HFFc6 (cell line): ENCODE measurements around the gene PEBP1. TPM values are rescaled to one million over a fixed set of nuclear protein-coding genes. Genes with fewer than 3 reads are reported as not detected.

Experiments
- DNase-seq: peaks from one replicate; pipeline ENCODE4 v3.0.0-alpha.2; 2018
- H3K27ac Mint-ChIP-seq: 2 replicates; pipeline ENCODE4 v1.8.0; 2020; ENCODE audit warnings: mild to moderate bottlenecking, mixed read lengths
- H3K27me3 Mint-ChIP-seq: 2 replicates; pipeline ENCODE4 v1.8.0; 2021; ENCODE audit warnings: mild to moderate bottlenecking, moderate library complexity, mixed read lengths; ENCODE audit not compliant: insufficient read depth
- H3K36me3 Mint-ChIP-seq: 2 replicates; pipeline ENCODE4 v1.8.0; 2021; ENCODE audit warnings: low read depth, mixed read lengths
- H3K4me1 Mint-ChIP-seq: 2 replicates; pipeline ENCODE4 v1.8.0; 2020; ENCODE audit warnings: low read depth, mixed read lengths
- H3K4me3 Mint-ChIP-seq: 2 replicates; pipeline ENCODE4 v1.8.0; 2020; ENCODE audit warnings: mild to moderate bottlenecking, moderate library complexity, mixed read lengths
- H3K9me3 Mint-ChIP-seq: 2 replicates; pipeline ENCODE4 v1.8.0; 2020; ENCODE audit warnings: mild to moderate bottlenecking, mixed read lengths
- CTCF ChIP-seq: fragments of 200-600 bp; sonication (generic); IDR thresholded peaks from 2 replicates; pipeline ENCODE4 v1.5.0; 2021; ENCODE audit warnings: antibody characterized with exemption, mild to moderate bottlenecking
- total RNA-seq, 6 experiments: library from RNA; stranded (reverse); fragmentation: NEBNext Ultra II Directional; extraction: Animal tissue kit (Norgen Biotek cat#: 25700); gene quantifications; 2 replicates in 1 of 6; 3 replicates in 5 of 6; pipeline ENCODE4 v1.2.3, GENCODE V29; 2021

Gene PEBP1
- total RNA-seq, 6 experiments from 2014 or later = 178 to 263 (median 196) TPM

GRCh38 chr12:118107011-118107410, 28.9 kb upstream of the PEBP1 start:
- DNase-seq = no peak
- no peaks in the 10 kb centered on the region for H3K36me3 Mint-ChIP-seq
- H3K4me1 Mint-ChIP-seq = peaks cover 17% of the 10 kb centered on the region
- H3K9me3 Mint-ChIP-seq = no peaks in the 10 kb centered on the region
- no peaks in the 10 kb centered on the region for H3K27me3 Mint-ChIP-seq
- no peak overlapping the region for H3K27ac Mint-ChIP-seq
- no peak for TF ChIP-seq CTCF
- no peak overlapping the region for H3K4me3 Mint-ChIP-seq

- Mint-ChIP-seq H3K4me3 (no peak overlapping the region), H3K9me3 (no peaks in the 10 kb centered on the region), H3K4me1 (peaks cover 10% of the 10 kb centered on the region), H3K27me3 (no peaks in the 10 kb centered on the region), H3K27ac (no peak overlapping the region), H3K36me3 (no peaks in the 10 kb centered on the region)
- no peak for TF ChIP-seq CTCF
- DNase-seq = no peak
Measured at GRCh38 chr12:118107694-118108093, 28.2 kb upstream of the PEBP1 start.

- Mint-ChIP-seq H3K36me3 (no peaks in the 10 kb centered on the region), H3K4me1 (peaks cover 4% of the 10 kb centered on the region), H3K9me3 (no peaks in the 10 kb centered on the region), H3K27me3 (peaks cover 2% of the 10 kb centered on the region; the same call in 1 of the 2 replicates), H3K4me3 (no peak overlapping the region), H3K27ac (no peak overlapping the region)
- DNase-seq = no peak
- TF ChIP-seq CTCF = no peak
Measured at GRCh38 chr12:118109088-118109487, 26.8 kb upstream of the PEBP1 start.

- Mint-ChIP-seq H3K27ac (no peak overlapping the region), H3K27me3 (no peaks in the 10 kb centered on the region; the same call in 1 of the 2 replicates), H3K4me3 (no peak overlapping the region), H3K36me3 (peaks cover 8% of the 10 kb centered on the region; the same call in 1 of the 2 replicates), H3K9me3 (no peaks in the 10 kb centered on the region), H3K4me1 (peaks cover 20% of the 10 kb centered on the region)
- DNase-seq = no peak
- no peak for TF ChIP-seq CTCF
Measured at GRCh38 chr12:118119449-118119879, 16.5 kb upstream of the PEBP1 start.

GRCh38 chr12:118120579-118121363, 15.2 kb upstream of the PEBP1 start:
- no peaks in the 10 kb centered on the region; the same call in 1 of the 2 replicates for H3K27me3 Mint-ChIP-seq
- H3K27ac Mint-ChIP-seq = peak overlapping the region; percentile 86
- no peaks in the 10 kb centered on the region for H3K9me3 Mint-ChIP-seq
- no peak overlapping the region; the same call in 1 of the 2 replicates for H3K4me3 Mint-ChIP-seq
- TF ChIP-seq CTCF = peak; percentile 89
- peaks cover 19% of the 10 kb centered on the region for H3K4me1 Mint-ChIP-seq
- peak; percentile 48 for DNase-seq
- no peaks in the 10 kb centered on the region for H3K36me3 Mint-ChIP-seq
